GM12865 (cell line): ENCODE data around the gene TAGAP.
A peak's percentile ranks its signal among the peaks of the same experiment; 100 is the strongest.
"Not testable (repeated sequence)": the region's sequence is repeated elsewhere in the genome, so short reads cannot be mapped to it uniquely, and the experiment has no call there.

Source experiments
- DNase-seq: peaks from one replicate; pipeline ENCODE4 v3.0.0; 2010; ENCODE audit warnings: low read depth
- H3K4me3 ChIP-seq: 2 replicates; pipeline ENCODE4 v1.5.1; 2011; ENCODE audit warnings: mild to moderate bottlenecking, low read depth, low read length, control low read depth
- TF ChIP-seq, protein P1 (sequence below): IDR thresholded peaks from 2 replicates; pipeline ENCODE4 v1.5.1; 2011; ENCODE audit warnings: low read length, control low read depth, low read depth, inconsistent platforms; ENCODE audit not compliant: insufficient read depth; ENCODE audit errors: missing control alignments

Gene TAGAP

DNA sequence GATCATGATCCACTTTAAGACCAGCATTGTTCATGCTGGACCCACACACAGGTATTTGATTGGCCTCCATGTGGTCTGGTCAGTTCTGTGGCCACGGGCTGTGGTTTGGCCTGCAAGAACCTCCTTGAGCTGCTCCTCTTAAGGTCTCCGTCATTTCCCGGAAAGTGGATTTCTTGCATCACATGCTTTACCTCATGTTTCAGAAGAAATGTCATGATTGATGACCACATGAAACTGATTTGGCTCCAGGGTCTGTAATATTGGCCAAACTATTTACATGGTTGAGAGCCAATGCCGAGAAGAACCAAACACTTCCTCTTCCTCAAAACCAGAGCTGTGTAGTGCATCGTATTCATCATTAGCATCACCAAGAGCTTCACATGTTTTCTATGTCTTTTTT, 31.6 kb downstream of the TAGAP start:
- no peak overlapping the region for H3K4me3 ChIP-seq
- no peak for DNase-seq
- TF ChIP-seq, protein P1, sequence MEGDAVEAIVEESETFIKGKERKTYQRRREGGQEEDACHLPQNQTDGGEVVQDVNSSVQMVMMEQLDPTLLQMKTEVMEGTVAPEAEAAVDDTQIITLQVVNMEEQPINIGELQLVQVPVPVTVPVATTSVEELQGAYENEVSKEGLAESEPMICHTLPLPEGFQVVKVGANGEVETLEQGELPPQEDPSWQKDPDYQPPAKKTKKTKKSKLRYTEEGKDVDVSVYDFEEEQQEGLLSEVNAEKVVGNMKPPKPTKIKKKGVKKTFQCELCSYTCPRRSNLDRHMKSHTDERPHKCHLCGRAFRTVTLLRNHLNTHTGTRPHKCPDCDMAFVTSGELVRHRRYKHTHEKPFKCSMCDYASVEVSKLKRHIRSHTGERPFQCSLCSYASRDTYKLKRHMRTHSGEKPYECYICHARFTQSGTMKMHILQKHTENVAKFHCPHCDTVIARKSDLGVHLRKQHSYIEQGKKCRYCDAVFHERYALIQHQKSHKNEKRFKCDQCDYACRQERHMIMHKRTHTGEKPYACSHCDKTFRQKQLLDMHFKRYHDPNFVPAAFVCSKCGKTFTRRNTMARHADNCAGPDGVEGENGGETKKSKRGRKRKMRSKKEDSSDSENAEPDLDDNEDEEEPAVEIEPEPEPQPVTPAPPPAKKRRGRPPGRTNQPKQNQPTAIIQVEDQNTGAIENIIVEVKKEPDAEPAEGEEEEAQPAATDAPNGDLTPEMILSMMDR: no peak

DNA sequence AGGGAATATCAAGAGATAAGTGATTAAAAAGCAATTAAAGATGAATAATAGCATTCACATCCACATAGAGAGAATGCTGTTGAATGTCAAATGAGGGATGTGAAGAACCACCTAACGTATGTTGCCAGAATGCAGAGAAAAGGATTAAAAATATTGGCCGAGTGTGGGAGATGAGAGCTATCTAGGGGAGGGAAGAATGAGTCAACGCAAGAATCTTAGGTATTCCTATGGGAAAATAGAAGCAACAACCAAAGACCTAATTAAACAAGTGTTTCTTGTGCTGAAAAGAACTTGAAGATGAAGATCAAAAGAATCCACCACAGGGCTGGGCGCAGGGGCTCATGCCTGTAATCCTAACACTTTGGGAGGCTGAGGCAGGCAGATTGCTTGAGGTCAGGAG, 32.6 kb downstream of the TAGAP start:
- no peak for DNase-seq
- H3K4me3 ChIP-seq: no peak overlapping the region
- TF ChIP-seq, protein P1: no peak

DNA sequence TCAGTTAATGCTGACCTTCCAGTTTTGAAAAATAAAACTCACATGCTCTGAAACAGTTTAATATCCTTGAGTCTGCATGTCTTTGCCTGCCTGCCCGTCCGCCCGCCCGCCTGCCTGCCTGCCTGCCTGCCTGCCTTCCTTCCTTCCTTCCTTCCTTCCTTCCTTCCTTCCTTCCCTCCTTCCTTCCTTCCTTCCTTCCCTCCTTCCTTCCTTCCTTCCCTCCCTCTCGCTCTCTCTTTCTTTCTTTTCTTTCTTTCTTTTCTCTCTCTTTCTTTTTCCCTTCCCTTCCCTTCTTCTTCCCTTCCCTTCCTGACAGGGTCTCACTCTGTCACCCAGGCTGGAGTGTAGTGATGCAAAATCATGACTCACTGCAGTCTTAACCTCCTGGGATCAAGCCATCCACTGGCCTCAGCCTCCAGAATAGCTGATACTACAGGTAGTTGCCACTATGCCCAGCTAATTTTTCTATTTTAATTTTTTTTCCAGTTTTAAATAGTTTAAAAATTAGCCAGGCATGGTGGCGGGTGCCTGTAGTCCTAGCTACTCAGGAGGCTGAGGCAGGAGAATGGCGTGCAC, 34.7 kb downstream of the TAGAP start:
- not testable (repeated sequence) for DNase-seq, H3K4me3 ChIP-seq

DNA sequence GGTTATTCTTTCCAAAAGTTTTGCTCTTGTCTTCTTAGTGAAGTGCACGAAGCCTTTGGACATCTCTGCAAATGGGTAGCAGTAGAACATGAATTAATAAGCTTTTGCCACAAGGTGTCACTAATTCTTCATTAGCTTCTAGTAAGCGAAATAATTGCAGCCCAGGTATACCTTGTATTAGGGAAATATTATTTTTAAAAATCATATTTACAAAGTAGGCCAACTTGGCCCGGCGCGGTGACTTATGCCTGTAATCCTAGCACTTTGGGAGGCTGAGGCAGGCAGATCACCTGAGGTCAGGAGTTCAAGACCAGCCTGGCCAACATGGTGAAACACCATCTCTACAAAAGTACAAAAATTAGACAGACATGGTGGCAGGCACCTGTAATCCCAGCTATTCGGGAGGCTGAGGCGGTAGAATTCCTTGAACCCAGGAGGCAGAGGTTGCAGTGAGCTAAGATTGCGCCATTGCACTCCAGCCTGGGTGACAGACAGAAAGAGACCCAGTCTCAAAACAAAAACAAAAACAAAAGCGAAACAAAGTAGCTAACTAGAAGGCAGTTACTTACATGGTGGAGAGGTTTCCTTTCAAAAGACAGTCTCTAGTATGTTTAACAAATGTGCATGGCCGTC, 36.0 kb downstream of the TAGAP start:
- TF ChIP-seq, protein P1: peak; percentile 47
- DNase-seq: peak; percentile 71
- peak overlapping the region; percentile 58 for H3K4me3 ChIP-seq

DNA sequence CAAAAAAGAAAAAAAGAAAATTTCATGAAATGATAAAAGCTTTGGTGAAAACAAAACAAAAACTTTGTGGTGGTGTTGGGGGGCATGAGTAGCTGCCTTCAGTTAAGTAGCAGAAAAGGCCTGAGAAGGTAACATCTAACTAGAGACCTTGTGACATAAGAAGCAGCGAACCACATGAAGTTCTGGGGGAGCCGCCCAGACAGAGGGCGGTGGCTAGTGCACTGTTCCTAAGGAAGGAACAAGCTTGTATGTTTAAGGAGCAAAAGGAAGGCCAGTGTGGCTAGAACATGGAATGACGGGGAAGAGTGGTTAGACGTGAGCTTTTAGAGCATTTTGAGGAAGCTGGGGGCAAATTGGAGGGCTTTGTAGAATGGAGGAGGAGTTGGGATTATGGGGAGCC, 37.3 kb downstream of the TAGAP start:
- no peak for DNase-seq
- TF ChIP-seq, protein P1: no peak
- H3K4me3 ChIP-seq: no peak overlapping the region

DNA sequence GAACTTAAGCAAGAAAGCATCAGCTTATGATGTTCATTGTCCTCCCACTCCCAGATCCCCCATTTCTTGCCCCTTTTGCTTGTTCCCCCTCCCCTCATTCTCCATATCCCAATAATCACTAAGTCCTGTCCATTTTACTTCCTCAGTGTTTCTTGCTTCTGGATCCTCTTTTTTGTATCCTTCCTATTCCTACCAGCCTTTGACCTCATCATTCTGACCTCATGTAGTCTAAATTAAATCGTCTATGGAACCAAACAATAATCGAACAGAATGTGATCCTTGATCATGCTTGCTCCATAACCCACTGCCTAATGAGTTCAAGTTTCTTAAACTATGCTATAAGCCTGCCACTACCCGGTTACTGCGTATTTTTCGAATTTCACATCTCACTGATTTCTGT, 39.4 kb downstream of the TAGAP start:
- no peak overlapping the region for H3K4me3 ChIP-seq
- TF ChIP-seq, protein P1: no peak
- DNase-seq: no peak

DNA sequence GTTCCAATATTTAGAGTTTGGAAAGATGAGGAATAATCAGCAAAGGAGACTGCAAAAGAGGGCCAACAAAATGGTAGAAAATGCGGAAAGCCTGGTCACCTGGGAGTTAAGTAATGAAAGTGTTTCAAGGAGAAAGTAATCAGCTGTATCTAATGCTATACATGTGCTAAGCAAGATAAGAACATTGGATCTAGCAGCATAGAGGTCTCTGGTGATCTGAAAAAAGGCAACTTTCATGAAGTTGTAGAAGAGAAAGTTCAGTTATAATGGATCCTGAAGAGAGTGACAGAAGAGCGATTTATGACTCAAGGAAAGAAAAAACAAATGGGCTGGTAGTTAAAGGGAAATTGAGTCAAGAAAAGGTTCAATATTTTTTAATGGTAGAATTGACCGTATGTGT, 40.2 kb downstream of the TAGAP start:
- DNase-seq: no peak
- H3K4me3 ChIP-seq: no peak overlapping the region
- TF ChIP-seq, protein P1: no peak
